Measurements from ENCODE around the gene AKAP17A.
"Not testable (repeated sequence)": the region's sequence is repeated elsewhere in the genome, so short reads cannot be mapped to it uniquely, and the experiment has no call there.

GRCh38 chrX:1564077-1564476, 27.3 kb upstream of the AKAP17A start:
- TF ChIP-seq CTCF (conservative IDR thresholded peaks at IDR 0.05 in 1 of 2, IDR thresholded peaks at IDR 0.05 in 1 of 2; ENCODE audit: low read depth in 1 of 2, low read length in 2 of 2); EZH2 (IDR thresholded peaks at IDR 0.05; ENCODE audit: low read length, missing control alignments): not testable (repeated sequence)

Data from fibroblast of lung (primary cell).